ENCODE data around the gene FBXO48. TPM values are rescaled to one million over a fixed set of nuclear protein-coding genes. Genes with fewer than 3 reads are reported as not detected.

Gene FBXO48
- total and polyA plus RNA-seq, 2 of the 4 experiments (the other 2 are of a cell fraction), result 0.18 to 0.43 TPM

- Histone ChIP-seq H3K4me3 (ENCODE audit: insufficient read depth, low read depth, low read length) (no peak overlapping the region), H3K36me3 (ENCODE audit: control insufficient read depth, insufficient read depth, low read length) (no peaks in the 10 kb centered on the region), H2BK5ac (ENCODE audit: low read depth, low read length, poor library complexity, severe bottlenecking) (no peak overlapping the region), H3K4ac (ENCODE audit: low read depth, low read length) (no peak overlapping the region), H3K18ac (ENCODE audit: low read depth, low read length) (no peak overlapping the region), H2AK5ac (ENCODE audit: low read depth, low read length) (no peak overlapping the region), H2AK9ac (replicated peaks; ENCODE audit: low read depth, low read length, poor library complexity) (no peak overlapping the region), H3K9me3 (ENCODE audit: control insufficient read depth, insufficient read depth, low read length) (peaks cover 2% of the 10 kb centered on the region), H3K9me1 (ENCODE audit: insufficient read depth, low read length) (no peaks in the 10 kb centered on the region), H4K8ac (ENCODE audit: low read depth in 2 of 2, low read length in 2 of 2) (no peak overlapping the region), H3K23ac (ENCODE audit: low read depth, low read length) (no peak overlapping the region), H2BK20ac (ENCODE audit: low read depth, low read length) (no peak overlapping the region), H4K5ac (ENCODE audit: low read depth, low read length) (no peak overlapping the region), H3K9ac (ENCODE audit: low read depth, low read length) (no peak overlapping the region), H3K27me3 (ENCODE audit: control insufficient read depth, insufficient read depth, low read length) (no peaks in the 10 kb centered on the region), H4K91ac (ENCODE audit: insufficient read depth, low read depth, low read length) (no peak overlapping the region), H2BK15ac (ENCODE audit: low read depth, low read length) (no peak overlapping the region), H2BK120ac (ENCODE audit: low read depth, low read length) (no peak overlapping the region), H3K4me1 (ENCODE audit: control insufficient read depth, insufficient read depth, low read length) (no peaks in the 10 kb centered on the region), H3K79me1 (ENCODE audit: low read depth in 1 of 2, low read length in 2 of 2) (no peaks in the 10 kb centered on the region), H3K56ac (ENCODE audit: extremely low read depth, insufficient read depth, low read length) (no peak overlapping the region), H4K20me1 (ENCODE audit: insufficient read depth, low read length) (no peaks in the 10 kb centered on the region), H3K27ac (ENCODE audit: insufficient read depth, low read length) (no peak overlapping the region), H2AFZ (replicated peaks; ENCODE audit: low read length, poor library complexity) (no peak overlapping the region), H3K14ac (replicated peaks; ENCODE audit: low read depth, low read length) (no peak overlapping the region), H3K4me2 (ENCODE audit: low read depth, low read length) (no peak overlapping the region)
- no TSS peak for BruUV-seq (replicated peaks)
- intact Hi-C loops (cut with micrococcal nuclease) (no loop called here), in situ Hi-C loops (cut with MboI; ENCODE audit: low sequenced_read_pairs) (no loop called here), dilution Hi-C loops (cut with HindIII; ENCODE audit: low sequenced_read_pairs, unreplicated experiment) (no loop called here)
- no peak for TF ChIP-seq RAD21 (IDR thresholded peaks at IDR 0.05; ENCODE audit: low read length)
- TF ChIP-seq SMC3 (IDR thresholded peaks at IDR 0.05; ENCODE audit: low read depth, low read length), result no peak
- TF ChIP-seq CEBPB (IDR thresholded peaks at IDR 0.05; ENCODE audit: low read depth, low read length), result no peak
- TF ChIP-seq ELK1 (IDR thresholded peaks at IDR 0.05; ENCODE audit: borderline replicate concordance, low read depth, low read length), result no peak
- no peak for ATAC-seq (ENCODE audit: low read depth)
- ChIA-PET CTCF (interaction anchor here (1.5 kb wide), 1 partner anchor 14 kb away, joined by 5 read pairs; no protein-coding TSS in a partner anchor), POLR2A (ENCODE audit: unreplicated experiment) (no interaction called here)
- WGBS, 2 experiments (ENCODE audit: extremely low coverage in 2 of 2, insufficient read length in 1 of 2), result 100% methylated on average over 1 of the region's 5 CpGs; no CpG with 5 or more reads in 1 of the 2 experiments
- no peak for DNase-seq
Observed at GRCh38 chr2:68501768-68502167, 34.7 kb upstream of the FBXO48 start.

All from IMR-90 (cell line).